Gastroesophageal sphincter (tissue), 4 donors: Measurements from ENCODE around the gene DNASE1. TPM values are rescaled to one million over a fixed set of nuclear protein-coding genes. Genes with fewer than 3 reads are reported as not detected.

Experiments
- ATAC-seq: fragments of 150-250 bp; one replicate; pipeline ENCODE4 v1.9.1; 2016; ENCODE audit warnings: mild to moderate bottlenecking, moderate library complexity
- H3K27ac ChIP-seq, 4 donors: fragments of 200-600 bp; sonication (generic) in 3 of 4; 1 replicate in 3 of 4; 2 replicates in 1 of 4; pipeline ENCODE4 v1.5.1; 2016 to 2019
- H3K27me3 ChIP-seq: fragments of 200-600 bp; sonication (generic); one replicate; pipeline ENCODE4 v1.5.1; 2019
- H3K36me3 ChIP-seq, 2 donors: fragments of 200-600 bp; sonication (generic); one replicate each; pipeline ENCODE4 v1.5.1; 2019; ENCODE audit warnings: control low read depth in 1 of 2
- H3K4me1 ChIP-seq, 3 donors: fragments of 200-600 bp; sonication (generic); 1 replicate in 2 of 3; 2 replicates in 1 of 3; pipeline ENCODE4 v1.5.1; 2016 to 2019; ENCODE audit warnings: control low read depth in 2 of 3
- H3K4me3 ChIP-seq, 2 donors: fragments of 200-600 bp; sonication (generic); one replicate each; pipeline ENCODE4 v1.5.1; 2019; ENCODE audit warnings: mild to moderate bottlenecking in 1 of 2, moderate library complexity in 1 of 2
- H3K9me3 ChIP-seq, 3 donors: fragments of 200-600 bp; sonication (generic); one replicate each; pipeline ENCODE4 v1.5.1; 2017 to 2019; ENCODE audit warnings: control low read depth in 2 of 3
- CTCF ChIP-seq, 4 experiments: fragments of 200-600 bp in 2 of 4; fragments of 450-650 bp in 2 of 4; sonication (generic) in 1 of 4; IDR thresholded peaks; one replicate each; pipeline ENCODE4 v1.5.1; 2017 to 2019; ENCODE audit warnings: antibody characterized with exemption in 4 of 4, mild to moderate bottlenecking in 2 of 4, moderate library complexity in 2 of 4
- EP300 ChIP-seq: sonication (generic); formaldehyde crosslinking; IDR thresholded peaks from one replicate; pipeline ENCODE4 v1.6.1; 2017; ENCODE audit warnings: antibody characterized with exemption, mild to moderate bottlenecking
- POLR2A ChIP-seq, 2 donors: fragments of 450-650 bp; IDR thresholded peaks; one replicate each; pipeline ENCODE4 v1.6.1; 2017; ENCODE audit warnings: antibody characterized with exemption in 2 of 2, mild to moderate bottlenecking in 2 of 2, moderate library complexity in 1 of 2
- POLR2AphosphoS5 ChIP-seq: sonication (generic); formaldehyde crosslinking; IDR thresholded peaks from one replicate; pipeline ENCODE4 v1.6.1; 2017; ENCODE audit warnings: antibody characterized with exemption
- WGBS, 2 donors: methylation state at CpG; one replicate each; pipeline ENCODE4 v1.1.5; 2018; ENCODE audit warnings: low coverage in 1 of 2; 5-methylcytosine and 5-hydroxymethylcytosine counted together
- total RNA-seq, 4 donors: library from RNA; depleted of rRNA; stranded (reverse); fragments of >200 nt; gene quantifications; one replicate each; pipeline ENCODE4 v1.1.0, GENCODE V29; 2016

Gene DNASE1
- total RNA-seq, 4 donors from 2014 or later: 7.1 to 20.9 (median 11.0) TPM

GRCh38 chr16:3706253-3707012, 51.9 kb downstream of the DNASE1 start:
- no peak for ATAC-seq
- Histone ChIP-seq H3K4me3 (no peak overlapping the region), H3K9me3 (no peaks in the 10 kb centered on the region), H3K36me3 (peaks cover 0 to 15% of the 10 kb centered on the region in 2 donors), H3K4me1 (no peaks in the 10 kb centered on the region), H3K27ac (no peak overlapping the region), H3K27me3 (no peaks in the 10 kb centered on the region)
- TF ChIP-seq POLR2AphosphoS5 (no peak), POLR2A (IDR thresholded peaks at IDR 0.05) (no peak), CTCF (IDR thresholded peaks at IDR 0.05) (no peak), EP300 (no peak)
- whole genome bisulfite sequencing, 2 donors: 94 to 95% methylated on average over 7 to 9 of the region's 10 CpGs

Other genes starting within 250 kb of the DNASE1 start
- 1 to 10 TPM; 1.4 to 2.8 (median 2.2) TPM for gene ZNF597, start 211.2 kb upstream of the DNASE1 start, total RNA-seq
- gene NAA60, start 211.0 kb upstream of the DNASE1 start, total RNA-seq: 10 to 100 TPM; 18.6 to 35.1 (median 28.5) TPM
- not detected for gene C16orf90, start 159.2 kb upstream of the DNASE1 start, total RNA-seq
- 10 to 100 TPM; 27.0 to 48.0 (median 30.1) TPM for gene CLUAP1, start 153.7 kb upstream of the DNASE1 start, total RNA-seq
- 1 to 10 TPM; 1.1 to 5.8 (median 1.4) TPM for gene NLRC3, start 77.3 kb upstream of the DNASE1 start, total RNA-seq
- gene SLX4, start 43.1 kb upstream of the DNASE1 start, total RNA-seq: 1 to 10 TPM; 1.4 to 5.6 (median 3.2) TPM
- gene TRAP1, start 62.8 kb downstream of the DNASE1 start, total RNA-seq: 10 to 100 TPM; 43.2 to 53.8 (median 51.2) TPM
- gene CREBBP, start 226.0 kb downstream of the DNASE1 start, total RNA-seq: 100 to 1,000 TPM in 1 of 4 donors, 10 to 100 TPM in 3; 45.9 to 115 (median 61.7) TPM